Mesenchymal stem cell (in vitro differentiated cells and primary cell): ENCODE data around the gene EIF4EBP2.

ENCODE experiments used
- DNase-seq: peaks from one replicate; pipeline ENCODE4 v3.0.0-alpha.2; 2013
- H2AFZ ChIP-seq: one replicate; pipeline ENCODE4 v1.6.1; 2013; ENCODE audit warnings: low read depth, mild to moderate bottlenecking, control low read depth, inconsistent platforms, low read length, moderate library complexity
- H2AK5ac ChIP-seq: 2 replicates; pipeline ENCODE4 v1.6.1; 2013; ENCODE audit warnings: low read length, moderate library complexity, mild to moderate bottlenecking, inconsistent platforms; ENCODE audit not compliant: severe bottlenecking
- H2BK120ac ChIP-seq: one replicate; pipeline ENCODE4 v1.6.1; 2013; ENCODE audit warnings: low read depth, mild to moderate bottlenecking, inconsistent platforms, low read length, moderate library complexity
- H2BK12ac ChIP-seq, 2 experiments: one replicate each; pipeline ENCODE4 v1.6.1; 2013; ENCODE audit warnings: inconsistent platforms in 2 of 2, low read length in 2 of 2, mild to moderate bottlenecking in 2 of 2, moderate library complexity in 2 of 2, control low read depth in 1 of 2
- H2BK15ac ChIP-seq: one replicate; pipeline ENCODE4 v1.6.1; 2013; ENCODE audit warnings: mild to moderate bottlenecking, low read depth, inconsistent platforms; ENCODE audit not compliant: poor library complexity, severe bottlenecking
- H2BK5ac ChIP-seq: 2 replicates; pipeline ENCODE4 v1.6.1; 2013; ENCODE audit warnings: low read depth, mild to moderate bottlenecking, low read length, control low read depth, inconsistent platforms; ENCODE audit not compliant: poor library complexity, severe bottlenecking
- H3K14ac ChIP-seq, 2 experiments: one replicate each; pipeline ENCODE4 v1.6.1; 2013; ENCODE audit warnings: inconsistent platforms in 2 of 2, low read length in 2 of 2, control low read depth in 1 of 2, mild to moderate bottlenecking in 1 of 2, moderate library complexity in 1 of 2
- H3K18ac ChIP-seq, 2 experiments: one replicate each; pipeline ENCODE4 v1.6.1; 2013; ENCODE audit warnings: inconsistent platforms in 2 of 2, low read length in 2 of 2, control low read depth in 1 of 2, low read depth in 1 of 2, mild to moderate bottlenecking in 1 of 2
- H3K23ac ChIP-seq, 2 experiments: one replicate each; pipeline ENCODE4 v1.6.1; 2013; ENCODE audit warnings: inconsistent platforms in 2 of 2, low read length in 2 of 2, mild to moderate bottlenecking in 2 of 2, moderate library complexity in 2 of 2, control low read depth in 1 of 2
- H3K27ac ChIP-seq: 2 replicates; pipeline ENCODE4 v1.5.1; 2013; ENCODE audit warnings: mild to moderate bottlenecking, moderate library complexity, low read length, control low read depth, inconsistent platforms; ENCODE audit not compliant: poor library complexity, severe bottlenecking
- H3K27me3 ChIP-seq, 2 experiments: 2 replicates each; pipeline versions ENCODE4 v1.6.1 to v1.7.0; 2013; ENCODE audit warnings: low read length in 2 of 2, mild to moderate bottlenecking in 2 of 2, moderate library complexity in 2 of 2, control low read depth in 1 of 2, inconsistent platforms in 1 of 2; ENCODE audit not compliant: control insufficient read depth in 1 of 2, insufficient read depth in 1 of 2
- H3K36me3 ChIP-seq, 2 experiments: 2 replicates each; pipeline versions ENCODE4 v1.6.1 to v1.7.0; 2013; ENCODE audit warnings: low read length in 2 of 2, control low read depth in 1 of 2, inconsistent platforms in 1 of 2, low read depth in 1 of 2, mild to moderate bottlenecking in 1 of 2; ENCODE audit not compliant: insufficient read depth in 2 of 2, control insufficient read depth in 1 of 2
- H3K4ac ChIP-seq, 2 experiments: one replicate each; pipeline ENCODE4 v1.6.1; 2013; ENCODE audit warnings: inconsistent platforms in 2 of 2, low read length in 2 of 2, mild to moderate bottlenecking in 2 of 2, moderate library complexity in 2 of 2, control low read depth in 1 of 2, low read depth in 1 of 2
- H3K4me1 ChIP-seq: 2 replicates; pipeline ENCODE4 v1.6.1; 2013; ENCODE audit warnings: low read depth, low read length, control low read depth; ENCODE audit not compliant: control insufficient read depth, insufficient read depth
- H3K4me2 ChIP-seq: 2 replicates; pipeline ENCODE4 v1.6.1; 2013; ENCODE audit warnings: low read length, mild to moderate bottlenecking, inconsistent platforms; ENCODE audit not compliant: poor library complexity, severe bottlenecking
- H3K4me3 ChIP-seq, 2 experiments: 2 replicates each; pipeline versions ENCODE4 v1.5.1 to v1.7.0; 2013; ENCODE audit warnings: low read length in 2 of 2, mild to moderate bottlenecking in 2 of 2, control low read depth in 1 of 2, low read depth in 1 of 2; ENCODE audit not compliant: insufficient read depth in 1 of 2
- H3K79me1 ChIP-seq: replicated peaks from 2 replicates; pipeline ENCODE4 v1.6.1; 2013; ENCODE audit warnings: mild to moderate bottlenecking, control low read depth, low read length, inconsistent platforms; ENCODE audit not compliant: poor library complexity, severe bottlenecking
- H3K9ac ChIP-seq: 2 replicates; pipeline ENCODE4 v1.7.0; 2013; ENCODE audit warnings: mild to moderate bottlenecking, low read length, moderate library complexity
- H3K9me3 ChIP-seq: 2 replicates; pipeline ENCODE4 v1.7.0; 2013; ENCODE audit warnings: mild to moderate bottlenecking, low read length; ENCODE audit not compliant: control insufficient read depth
- H4K8ac ChIP-seq: one replicate; pipeline ENCODE4 v1.6.1; 2013; ENCODE audit warnings: inconsistent platforms, mild to moderate bottlenecking, low read length, moderate library complexity
- H4K91ac ChIP-seq: one replicate; pipeline ENCODE4 v1.6.1; 2013; ENCODE audit warnings: mild to moderate bottlenecking, low read length, inconsistent platforms
- WGBS: methylation state at CpG from one replicate; pipeline ENCODE4 v1.1.7; 2013; ENCODE audit warnings: mixed read lengths; 5-methylcytosine and 5-hydroxymethylcytosine counted together

The EIF4EBP2 gene

DNA sequence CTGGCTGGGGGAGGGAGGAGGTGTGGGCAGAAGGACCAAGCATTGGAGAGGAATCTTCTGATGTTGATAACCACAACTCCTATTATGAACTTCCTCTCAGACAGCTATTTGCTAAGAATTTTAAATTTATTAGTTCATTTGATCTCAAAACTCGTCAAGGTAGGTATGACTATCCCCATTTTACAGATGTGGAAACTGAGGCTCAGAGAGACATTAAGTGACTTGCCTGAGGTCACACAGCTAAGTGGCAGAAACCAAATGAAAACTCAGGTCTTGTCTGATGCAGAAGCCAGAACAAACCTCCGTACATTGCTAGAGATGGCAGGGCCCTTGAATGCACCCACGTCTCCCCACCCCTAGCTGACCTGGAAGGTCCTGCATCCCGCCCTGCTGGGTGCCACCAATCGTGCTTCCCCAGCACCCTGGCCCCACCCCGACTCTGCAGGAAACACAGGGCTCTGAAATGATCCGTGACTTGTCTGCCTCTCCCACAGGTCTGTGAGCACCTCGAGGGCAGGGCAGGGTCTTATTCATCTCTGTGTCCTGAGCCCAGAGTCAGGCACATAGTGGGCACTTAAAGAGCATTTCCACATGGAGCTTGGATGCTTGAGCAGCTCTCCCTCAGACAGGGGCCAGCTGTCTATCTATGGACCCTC lies 69.0 kb downstream of the EIF4EBP2 start:
- no peak overlapping the region for H3K9ac ChIP-seq
- no peak overlapping the region for H2AK5ac ChIP-seq
- no peak overlapping the region for H2BK5ac ChIP-seq
- H3K9me3 ChIP-seq, result no peaks in the 10 kb centered on the region
- H3K4ac ChIP-seq, result no peak overlapping the region
- H3K27ac ChIP-seq, result no peak overlapping the region
- whole genome bisulfite sequencing, result 83% methylated on average over 8 of the region's 8 CpGs
- no peaks in the 10 kb centered on the region for H3K36me3 ChIP-seq
- peaks cover 13% of the 10 kb centered on the region for H3K4me1 ChIP-seq
- H2BK120ac ChIP-seq, result no peak overlapping the region
- no peak overlapping the region for H3K4me2 ChIP-seq
- no peak for DNase-seq
- no peak overlapping the region for H4K91ac ChIP-seq
- no peaks in the 10 kb centered on the region for H3K79me1 ChIP-seq
- no peak overlapping the region for H3K23ac ChIP-seq
- no peak overlapping the region for H2BK12ac ChIP-seq
- no peak overlapping the region for H3K18ac ChIP-seq
- H3K4me3 ChIP-seq, result no peak overlapping the region
- H3K27me3 ChIP-seq, result peaks cover 55 to 79% of the 10 kb centered on the region in 2 experiments
- no peak overlapping the region for H2AFZ ChIP-seq
- H2BK15ac ChIP-seq, result no peak overlapping the region
- H4K8ac ChIP-seq, result no peak overlapping the region
- no peak overlapping the region for H3K14ac ChIP-seq

DNA sequence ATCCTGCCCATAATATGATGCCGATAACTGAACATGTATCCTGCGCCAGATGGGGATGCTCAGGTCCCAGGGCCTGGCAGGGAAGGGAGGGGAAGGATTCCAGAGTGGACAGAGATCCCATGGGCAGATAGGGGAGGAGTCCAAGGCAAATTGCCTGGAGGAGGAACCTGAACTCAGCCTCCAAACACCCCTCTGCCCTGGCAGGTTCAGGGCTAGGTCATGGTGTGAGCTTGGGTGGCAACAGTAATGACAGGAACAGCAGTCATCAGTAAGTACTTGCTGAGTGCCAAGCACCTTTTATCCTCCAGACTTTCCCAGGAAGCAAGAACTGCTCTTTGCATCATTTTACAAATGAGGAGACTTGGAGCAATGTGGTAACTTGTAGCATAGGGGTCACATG lies 70.8 kb downstream of the EIF4EBP2 start:
- WGBS, result 96% methylated on average over 2 of the region's 2 CpGs
- Histone ChIP-seq H4K8ac (no peak overlapping the region), H3K9ac (no peak overlapping the region), H2BK12ac (no peak overlapping the region), H2BK15ac (no peak overlapping the region), H2AK5ac (no peak overlapping the region), H3K4me1 (peaks cover 15% of the 10 kb centered on the region), H4K91ac (no peak overlapping the region), H3K18ac (no peak overlapping the region), H3K4ac (no peak overlapping the region), H3K14ac (no peak overlapping the region), H3K9me3 (no peaks in the 10 kb centered on the region), H3K4me3 (no peak overlapping the region), H3K79me1 (no peaks in the 10 kb centered on the region), H2BK5ac (no peak overlapping the region), H3K23ac (no peak overlapping the region), H3K36me3 (no peaks in the 10 kb centered on the region), H3K4me2 (no peak overlapping the region), H3K27me3 (peaks cover 51 to 79% of the 10 kb centered on the region in 2 experiments), H3K27ac (no peak overlapping the region), H2BK120ac (no peak overlapping the region), H2AFZ (no peak overlapping the region)
- DNase-seq, result no peak

DNA sequence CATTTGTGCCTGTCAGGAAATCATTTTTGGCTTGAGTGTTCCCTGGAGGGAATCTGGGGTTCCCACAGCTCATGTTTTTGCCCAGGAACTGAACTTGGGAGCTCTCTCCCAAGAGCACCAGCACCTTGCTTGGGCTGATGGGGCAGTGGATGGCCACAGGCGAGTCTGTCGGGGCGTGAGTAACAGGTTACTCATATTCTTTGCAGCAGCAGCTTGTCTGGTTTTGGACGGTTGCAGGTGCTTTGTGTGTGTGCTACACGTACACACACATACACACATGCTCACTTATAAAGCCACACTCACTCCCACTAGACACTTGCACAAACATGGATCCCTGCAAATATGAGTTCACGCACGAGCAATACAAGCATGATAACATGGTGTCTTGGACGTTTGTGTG lies 71.7 kb downstream of the EIF4EBP2 start:
- H3K9me3 ChIP-seq, result no peaks in the 10 kb centered on the region
- H2BK5ac ChIP-seq, result no peak overlapping the region
- H3K36me3 ChIP-seq, result no peaks in the 10 kb centered on the region
- no peaks in the 10 kb centered on the region for H3K79me1 ChIP-seq
- H2AFZ ChIP-seq, result no peak overlapping the region
- DNase-seq, result no peak
- no peak overlapping the region for H2AK5ac ChIP-seq
- no peak overlapping the region for H3K18ac ChIP-seq
- peaks cover 15% of the 10 kb centered on the region for H3K4me1 ChIP-seq
- H3K23ac ChIP-seq, result no peak overlapping the region
- no peak overlapping the region for H2BK120ac ChIP-seq
- H3K27ac ChIP-seq, result no peak overlapping the region
- H3K27me3 ChIP-seq, result peaks cover 54 to 84% of the 10 kb centered on the region in 2 experiments
- no peak overlapping the region for H3K4me2 ChIP-seq
- 90% methylated on average over 8 of the region's 8 CpGs for WGBS
- no peak overlapping the region for H3K9ac ChIP-seq
- no peak overlapping the region for H4K91ac ChIP-seq
- H3K4ac ChIP-seq, result no peak overlapping the region
- no peak overlapping the region for H2BK12ac ChIP-seq
- no peak overlapping the region for H2BK15ac ChIP-seq
- H3K14ac ChIP-seq, result no peak overlapping the region
- H3K4me3 ChIP-seq, result no peak overlapping the region
- no peak overlapping the region for H4K8ac ChIP-seq

DNA sequence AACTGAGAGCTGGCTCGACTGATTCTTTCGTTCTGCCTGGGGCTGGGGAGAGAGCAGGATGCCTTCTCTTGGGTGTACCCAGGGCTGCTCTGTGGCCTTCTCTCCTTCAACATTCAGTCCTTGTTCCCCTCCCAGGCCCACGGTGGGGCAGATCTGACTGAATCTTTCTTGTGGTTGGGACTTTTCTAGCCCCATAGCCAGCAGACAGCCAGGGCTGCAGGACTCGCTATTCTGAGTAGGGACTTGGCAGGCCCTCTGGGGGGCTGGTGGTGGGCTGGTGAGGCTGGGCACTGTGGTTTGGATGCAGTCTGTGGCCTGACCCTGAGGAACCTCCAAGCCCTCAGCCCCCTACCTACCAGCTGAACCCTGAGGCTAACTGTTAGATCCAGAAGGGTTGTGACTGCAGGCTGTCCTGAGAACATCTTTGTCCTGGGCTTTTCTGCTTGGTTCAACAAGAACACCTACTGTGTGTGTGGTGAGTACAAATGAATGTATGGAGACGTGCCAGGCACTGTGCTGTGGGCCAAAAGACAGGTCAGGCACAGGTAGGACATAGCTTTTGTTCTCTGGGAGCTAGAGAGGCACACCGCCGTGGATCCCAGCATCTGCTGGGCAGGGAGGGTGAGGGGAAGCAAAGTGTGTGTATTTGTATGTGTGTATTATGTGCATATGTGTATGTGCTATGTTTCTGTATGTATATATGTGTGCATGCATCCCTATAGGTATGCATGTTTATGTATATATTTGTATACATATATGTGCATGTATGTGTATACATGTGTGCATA lies 72.5 kb downstream of the EIF4EBP2 start:
- no peak overlapping the region for H2BK5ac ChIP-seq
- no peak overlapping the region for H2AK5ac ChIP-seq
- H3K4me2 ChIP-seq, result no peak overlapping the region
- no peak overlapping the region for H2BK12ac ChIP-seq
- no peaks in the 10 kb centered on the region for H3K79me1 ChIP-seq
- no peak overlapping the region for H4K91ac ChIP-seq
- no peak overlapping the region for H3K27ac ChIP-seq
- no peak overlapping the region for H4K8ac ChIP-seq
- no peak overlapping the region for H3K14ac ChIP-seq
- H3K27me3 ChIP-seq, result peaks cover 51 to 89% of the 10 kb centered on the region in 2 experiments
- no peak overlapping the region for H2BK15ac ChIP-seq
- H3K18ac ChIP-seq, result no peak overlapping the region
- H3K4ac ChIP-seq, result no peak overlapping the region
- no peaks in the 10 kb centered on the region for H3K36me3 ChIP-seq
- H2BK120ac ChIP-seq, result no peak overlapping the region
- H3K23ac ChIP-seq, result no peak overlapping the region
- H2AFZ ChIP-seq, result no peak overlapping the region
- 62% methylated on average over 7 of the region's 7 CpGs for WGBS
- peaks cover 15% of the 10 kb centered on the region for H3K4me1 ChIP-seq
- DNase-seq, result no peak
- no peak overlapping the region for H3K4me3 ChIP-seq
- H3K9me3 ChIP-seq, result no peaks in the 10 kb centered on the region
- H3K9ac ChIP-seq, result no peak overlapping the region
